Nephron progenitor cell (in vitro differentiated cells): Measurements from ENCODE around the gene DDX6.
A peak's percentile ranks its signal among the peaks of the same experiment; 100 is the strongest.
"Not testable (repeated sequence)": the region's sequence is repeated elsewhere in the genome, so short reads cannot be mapped to it uniquely, and the experiment has no call there.

Source experiments
- DNase-seq: peaks from one replicate; pipeline ENCODE4 v3.0.0; 2021
- H3K27ac Mint-ChIP-seq: 2 replicates; pipeline ENCODE4 v1.8.0; 2021; ENCODE audit warnings: mild to moderate bottlenecking, moderate library complexity, mixed read lengths
- H3K27me3 Mint-ChIP-seq: 2 replicates; pipeline ENCODE4 v1.8.0; 2021; ENCODE audit warnings: mild to moderate bottlenecking, low read depth, mixed read lengths; ENCODE audit not compliant: poor library complexity
- H3K36me3 Mint-ChIP-seq: 2 replicates; pipeline ENCODE4 v1.8.0; 2021; ENCODE audit warnings: low read depth, mixed read lengths
- H3K4me1 Mint-ChIP-seq: 2 replicates; pipeline ENCODE4 v1.8.0; 2021; ENCODE audit warnings: mixed read lengths
- H3K4me3 Mint-ChIP-seq: 2 replicates; pipeline ENCODE4 v1.8.0; 2021; ENCODE audit warnings: mild to moderate bottlenecking, moderate library complexity, mixed read lengths
- H3K9me3 Mint-ChIP-seq: 2 replicates; pipeline ENCODE4 v1.8.0; 2021; ENCODE audit warnings: mild to moderate bottlenecking, moderate library complexity, mixed read lengths
- CTCF ChIP-seq: fragments of 200-600 bp; sonication (generic); IDR thresholded peaks from 2 replicates; pipeline ENCODE4 v1.5.0; 2021; ENCODE audit warnings: antibody characterized with exemption

DDX6 gene

GRCh38 chr11:118791111-118791960 lies at the start of gene DDX6:
DDX6 (minus strand) TSS chr11:118791164; CDS start chr11:118786251, 4,913 bp downstream.
- H3K9me3 Mint-ChIP-seq, result no peaks in the 10 kb centered on the region
- H3K4me3 Mint-ChIP-seq, result peak within 1 kb of the TSS; percentile 97
- H3K36me3 Mint-ChIP-seq, result peaks cover 16% of the 10 kb centered on the region
- no peaks in the 10 kb centered on the region for H3K27me3 Mint-ChIP-seq
- peak; percentile 93 for DNase-seq
- no peak for TF ChIP-seq CTCF
- H3K4me1 Mint-ChIP-seq, result peaks cover 35% of the 10 kb centered on the region
- H3K27ac Mint-ChIP-seq, result peak within 1 kb of the TSS; percentile 99

- no peak overlapping the region for H3K4me3 Mint-ChIP-seq
- no peaks in the 10 kb centered on the region for H3K36me3 Mint-ChIP-seq
- TF ChIP-seq CTCF, result no peak
- DNase-seq, result no peak
- H3K4me1 Mint-ChIP-seq, result peaks cover 5% of the 10 kb centered on the region
- peak overlapping the region; percentile 54 for H3K27ac Mint-ChIP-seq
- peaks cover 14% of the 10 kb centered on the region for H3K27me3 Mint-ChIP-seq
- no peaks in the 10 kb centered on the region for H3K9me3 Mint-ChIP-seq
Observed at GRCh38 chr11:118838905-118839553, 48.1 kb upstream of the DDX6 start.

- Mint-ChIP-seq H3K27me3 (peaks cover 19% of the 10 kb centered on the region), H3K4me1 (peaks cover 5% of the 10 kb centered on the region), H3K36me3 (no peaks in the 10 kb centered on the region), H3K9me3 (no peaks in the 10 kb centered on the region), H3K27ac (no peak overlapping the region), H3K4me3 (no peak overlapping the region)
- TF ChIP-seq CTCF, result no peak
- DNase-seq, result no peak
Observed at GRCh38 chr11:118837868-118838267, 46.9 kb upstream of the DDX6 start.

- H3K4me3 Mint-ChIP-seq, result no peak overlapping the region
- H3K36me3 Mint-ChIP-seq, result no peaks in the 10 kb centered on the region
- peaks cover 5% of the 10 kb centered on the region for H3K4me1 Mint-ChIP-seq
- DNase-seq, result no peak
- no peak overlapping the region for H3K27ac Mint-ChIP-seq
- peaks cover 20% of the 10 kb centered on the region for H3K27me3 Mint-ChIP-seq
- no peaks in the 10 kb centered on the region for H3K9me3 Mint-ChIP-seq
- TF ChIP-seq CTCF, result no peak
Observed at GRCh38 chr11:118834427-118835028, 43.6 kb upstream of the DDX6 start.

- H3K27ac Mint-ChIP-seq, result no peak overlapping the region
- no peaks in the 10 kb centered on the region for H3K4me1 Mint-ChIP-seq
Observed at GRCh38 chr11:118827118-118827517, 36.2 kb upstream of the DDX6 start.

GRCh38 chr11:118822936-118823510 lies 32.1 kb upstream of the DDX6 start:
- H3K36me3 Mint-ChIP-seq, result not testable (repeated sequence)

More at GRCh38 chr11:118827118-118827517, 36.2 kb upstream of the DDX6 start:
- H3K36me3 Mint-ChIP-seq, result no peaks in the 10 kb centered on the region
- H3K9me3 Mint-ChIP-seq, result no peaks in the 10 kb centered on the region
- no peak for TF ChIP-seq CTCF
- H3K4me3 Mint-ChIP-seq, result no peak overlapping the region
- peaks cover 15% of the 10 kb centered on the region for H3K27me3 Mint-ChIP-seq
- no peak for DNase-seq

More at GRCh38 chr11:118822936-118823510, 32.1 kb upstream of the DDX6 start:
- H3K27ac Mint-ChIP-seq, H3K4me1 Mint-ChIP-seq, DNase-seq, H3K9me3 Mint-ChIP-seq, H3K4me3 Mint-ChIP-seq: not testable (repeated sequence)
- peaks cover 16% of the 10 kb centered on the region for H3K27me3 Mint-ChIP-seq
